ENCODE results near the gene ADM5. TPM values are rescaled to one million over a fixed set of nuclear protein-coding genes. Genes with fewer than 3 reads are reported as not detected.

The ADM5 gene
- total RNA-seq, 6 donors from 2014 or later: 0.55 to 3.0 (median 1.5) TPM; not detected in 1

DNA sequence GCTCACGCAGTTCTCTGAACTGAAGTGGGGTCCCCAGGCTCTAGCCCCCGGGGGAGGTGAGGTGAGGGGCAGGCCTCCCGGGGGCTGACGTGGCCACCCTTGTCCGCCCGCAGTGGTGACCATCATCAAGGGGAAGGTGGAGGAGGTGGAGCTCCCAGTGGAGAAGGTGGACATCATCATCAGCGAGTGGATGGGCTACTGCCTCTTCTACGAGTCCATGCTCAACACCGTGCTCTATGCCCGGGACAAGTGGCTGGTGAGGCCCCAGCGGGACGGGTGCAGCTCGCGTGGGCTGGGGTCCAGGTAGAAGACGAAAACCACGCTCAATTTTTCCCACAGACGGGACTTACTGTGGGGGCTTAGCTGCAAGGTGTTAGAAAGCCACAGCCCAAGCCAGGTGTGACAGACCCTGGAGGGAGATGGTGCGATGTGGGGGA, 5.6 kb upstream of the ADM5 start:
- Histone ChIP-seq H3K27me3 (no peaks in the 10 kb centered on the region), H3K4me1 (peaks cover 28 to 54% (median 45%) of the 10 kb centered on the region in 4 donors), H3K9me3 (no peaks in the 10 kb centered on the region), H3K36me3 (peaks cover 3 to 62% (median 55%) of the 10 kb centered on the region in 4 donors), H3K4me3 (no peak overlapping the region), H3K27ac (peak overlapping the region in 1 of 4 donors; percentile 11)
- DNase-seq (peak in 1 of 2 donors; percentile 53), ATAC-seq (ENCODE audit: low FRiP score in 2 of 2) (no peak)
- WGBS, 2 donors: 94 to 96% methylated on average over 18 of the region's 18 CpGs
- TF ChIP-seq POLR2AphosphoS5 (IDR thresholded peaks at IDR 0.05) (no peak), POLR2A (IDR thresholded peaks at IDR 0.05) (no peak), EP300 (IDR thresholded peaks at IDR 0.05) (no peak)
- TF ChIP-seq, protein P1, sequence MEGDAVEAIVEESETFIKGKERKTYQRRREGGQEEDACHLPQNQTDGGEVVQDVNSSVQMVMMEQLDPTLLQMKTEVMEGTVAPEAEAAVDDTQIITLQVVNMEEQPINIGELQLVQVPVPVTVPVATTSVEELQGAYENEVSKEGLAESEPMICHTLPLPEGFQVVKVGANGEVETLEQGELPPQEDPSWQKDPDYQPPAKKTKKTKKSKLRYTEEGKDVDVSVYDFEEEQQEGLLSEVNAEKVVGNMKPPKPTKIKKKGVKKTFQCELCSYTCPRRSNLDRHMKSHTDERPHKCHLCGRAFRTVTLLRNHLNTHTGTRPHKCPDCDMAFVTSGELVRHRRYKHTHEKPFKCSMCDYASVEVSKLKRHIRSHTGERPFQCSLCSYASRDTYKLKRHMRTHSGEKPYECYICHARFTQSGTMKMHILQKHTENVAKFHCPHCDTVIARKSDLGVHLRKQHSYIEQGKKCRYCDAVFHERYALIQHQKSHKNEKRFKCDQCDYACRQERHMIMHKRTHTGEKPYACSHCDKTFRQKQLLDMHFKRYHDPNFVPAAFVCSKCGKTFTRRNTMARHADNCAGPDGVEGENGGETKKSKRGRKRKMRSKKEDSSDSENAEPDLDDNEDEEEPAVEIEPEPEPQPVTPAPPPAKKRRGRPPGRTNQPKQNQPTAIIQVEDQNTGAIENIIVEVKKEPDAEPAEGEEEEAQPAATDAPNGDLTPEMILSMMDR (IDR thresholded peaks at IDR 0.05): no peak

DNA sequence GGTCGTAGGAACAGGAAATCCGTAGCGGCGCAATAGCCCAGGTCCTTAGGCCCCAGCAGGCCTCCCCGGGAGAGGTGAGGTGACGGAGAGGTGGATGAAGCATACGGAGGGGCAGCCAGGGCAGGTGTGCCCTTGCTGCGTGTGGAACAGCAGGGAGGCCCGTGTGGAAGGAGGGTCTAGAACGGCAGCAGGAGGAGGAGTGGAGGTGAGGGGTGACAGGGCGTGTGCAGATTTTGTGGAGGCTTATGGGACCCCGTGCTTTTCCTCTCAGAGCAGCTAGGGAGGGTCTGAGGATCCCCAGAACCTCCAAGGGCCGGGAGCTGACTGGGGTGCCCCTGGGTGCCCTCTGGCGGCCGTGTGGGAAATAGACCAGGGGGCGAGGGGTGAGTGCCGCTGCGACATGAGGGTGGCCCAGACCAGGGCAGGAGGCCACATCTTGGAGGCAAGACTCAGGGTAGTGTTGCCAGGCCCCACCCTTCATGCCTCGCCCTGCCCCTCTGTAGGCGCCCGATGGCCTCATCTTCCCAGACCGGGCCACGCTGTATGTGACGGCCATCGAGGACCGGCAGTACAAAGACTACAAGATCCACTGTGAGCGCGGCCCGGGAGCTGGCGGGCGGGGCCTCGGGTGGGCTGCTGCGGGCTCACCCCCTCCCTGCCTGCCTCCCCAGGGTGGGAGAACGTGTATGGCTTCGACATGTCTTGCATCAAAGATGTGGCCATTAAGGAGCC, 5.0 kb upstream of the ADM5 start:
- Histone ChIP-seq H3K36me3 (peaks cover 3 to 62% (median 55%) of the 10 kb centered on the region in 4 donors), H3K27me3 (peaks cover 0 to under 1% (median 0%) of the 10 kb centered on the region in 4 donors), H3K27ac (peak overlapping the region in 1 of 4 donors; percentile 78), H3K4me1 (peaks cover 24 to 55% (median 43%) of the 10 kb centered on the region in 4 donors), H3K9me3 (no peaks in the 10 kb centered on the region), H3K4me3 (no peak overlapping the region)
- no peak for ATAC-seq (ENCODE audit: low FRiP score in 2 of 2)
- no peak for TF ChIP-seq POLR2A (IDR thresholded peaks at IDR 0.05)
- TF ChIP-seq, protein P1 (IDR thresholded peaks at IDR 0.05): peak in 4 of 6 experiments; percentile 9 to 34 (median 24)
- 82 to 84% methylated on average over 16 to 34 of the region's 35 CpGs for WGBS, 2 donors
- peak in 1 of 2 donors; percentile 83 for DNase-seq

DNA sequence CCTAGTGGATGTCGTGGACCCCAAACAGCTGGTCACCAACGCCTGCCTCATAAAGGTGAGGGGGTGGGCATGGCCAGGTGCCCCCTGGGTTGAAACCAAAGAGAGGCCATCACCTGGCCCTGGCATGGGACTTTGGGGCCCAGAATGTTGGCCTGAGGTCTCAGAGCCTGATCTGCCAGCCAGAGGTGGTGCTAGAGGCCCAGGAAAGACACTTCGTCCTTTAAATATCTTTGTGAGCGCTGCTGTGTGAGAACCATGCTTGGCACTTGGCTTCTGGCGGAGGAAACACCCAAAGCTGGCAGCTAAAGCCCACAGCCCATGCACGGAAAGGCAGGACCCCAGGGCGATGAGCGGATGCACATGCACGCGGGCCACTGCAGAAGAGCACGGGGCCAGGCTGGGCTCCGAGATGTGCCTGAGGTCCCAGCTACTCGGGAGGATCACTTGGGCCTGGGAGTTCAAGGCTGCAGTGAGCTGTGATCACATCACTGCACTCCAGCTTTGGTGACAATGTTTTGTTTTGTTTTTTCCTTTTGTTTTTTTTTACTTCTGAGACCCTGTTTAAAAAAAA, 4.3 kb upstream of the ADM5 start:
- Histone ChIP-seq H3K36me3 (peaks cover 3 to 62% (median 55%) of the 10 kb centered on the region in 4 donors), H3K4me1 (peaks cover 24 to 54% (median 43%) of the 10 kb centered on the region in 4 donors), H3K4me3 (no peak overlapping the region), H3K27me3 (peaks cover 0 to 5% (median under 1%) of the 10 kb centered on the region in 4 donors), H3K27ac (peak overlapping the region in 2 of 4 donors; percentile 76 to 78), H3K9me3 (no peaks in the 10 kb centered on the region)
- ATAC-seq (ENCODE audit: low FRiP score in 2 of 2) (no peak), DNase-seq (peak in 1 of 2 donors; percentile 44)
- 80 to 88% methylated on average over 7 to 11 of the region's 13 CpGs for WGBS, 2 donors
- TF ChIP-seq EP300 (IDR thresholded peaks at IDR 0.05) (no peak), POLR2A (IDR thresholded peaks at IDR 0.05) (no peak), POLR2AphosphoS5 (IDR thresholded peaks at IDR 0.05) (no peak)
- TF ChIP-seq, protein P1 (IDR thresholded peaks at IDR 0.05): no peak

DNA sequence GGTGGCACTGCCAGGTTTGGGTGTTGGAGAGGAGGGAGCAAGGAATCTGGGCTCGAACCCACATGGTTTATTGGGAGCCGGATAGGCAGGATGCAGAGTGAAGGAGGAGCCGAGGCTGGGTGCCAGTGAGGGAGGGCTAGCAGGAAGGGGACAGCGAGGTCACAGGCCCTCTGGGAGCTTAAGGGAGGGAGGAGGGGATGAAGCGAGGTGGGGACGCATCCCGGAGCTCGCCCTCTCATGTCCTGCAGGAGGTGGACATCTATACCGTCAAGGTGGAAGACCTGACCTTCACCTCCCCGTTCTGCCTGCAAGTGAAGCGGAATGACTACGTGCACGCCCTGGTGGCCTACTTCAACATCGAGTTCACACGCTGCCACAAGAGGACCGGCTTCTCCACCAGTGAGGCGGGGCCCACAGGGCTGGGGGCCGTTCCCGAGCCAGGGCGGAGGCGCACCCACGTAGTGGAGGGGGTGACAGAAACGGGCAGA, 3.5 kb upstream of the ADM5 start:
- Histone ChIP-seq H3K27me3 (peaks cover 0 to 11% (median 1%) of the 10 kb centered on the region in 4 donors), H3K4me3 (peak overlapping the region in 3 of 4 donors; percentile 44 to 55 (median 51)), H3K9me3 (no peaks in the 10 kb centered on the region), H3K27ac (peak overlapping the region; percentile 60 to 78 (median 76)), H3K36me3 (peaks cover 3 to 62% (median 54%) of the 10 kb centered on the region in 4 donors), H3K4me1 (peaks cover 25 to 48% (median 41%) of the 10 kb centered on the region in 4 donors)
- WGBS, 2 donors: 74 to 83% methylated on average over 23 of the region's 23 CpGs
- peak in 1 of 2 donors; percentile 78 for DNase-seq
- no peak for ATAC-seq (ENCODE audit: low FRiP score in 2 of 2)
- TF ChIP-seq POLR2AphosphoS5 (IDR thresholded peaks at IDR 0.05): no peak
- TF ChIP-seq EP300 (IDR thresholded peaks at IDR 0.05): no peak
- TF ChIP-seq POLR2A (IDR thresholded peaks at IDR 0.05): no peak
- TF ChIP-seq, protein P1 (IDR thresholded peaks at IDR 0.05): no peak

Data from upper lobe of left lung (tissue), 6 donors.